ENCODE data around the gene SGCD. TPM values are rescaled to one million over a fixed set of nuclear protein-coding genes. Genes with fewer than 3 reads are reported as not detected.

The SGCD gene
- total RNA-seq, 1 experiment from 2014 or later, result not detected

DNA sequence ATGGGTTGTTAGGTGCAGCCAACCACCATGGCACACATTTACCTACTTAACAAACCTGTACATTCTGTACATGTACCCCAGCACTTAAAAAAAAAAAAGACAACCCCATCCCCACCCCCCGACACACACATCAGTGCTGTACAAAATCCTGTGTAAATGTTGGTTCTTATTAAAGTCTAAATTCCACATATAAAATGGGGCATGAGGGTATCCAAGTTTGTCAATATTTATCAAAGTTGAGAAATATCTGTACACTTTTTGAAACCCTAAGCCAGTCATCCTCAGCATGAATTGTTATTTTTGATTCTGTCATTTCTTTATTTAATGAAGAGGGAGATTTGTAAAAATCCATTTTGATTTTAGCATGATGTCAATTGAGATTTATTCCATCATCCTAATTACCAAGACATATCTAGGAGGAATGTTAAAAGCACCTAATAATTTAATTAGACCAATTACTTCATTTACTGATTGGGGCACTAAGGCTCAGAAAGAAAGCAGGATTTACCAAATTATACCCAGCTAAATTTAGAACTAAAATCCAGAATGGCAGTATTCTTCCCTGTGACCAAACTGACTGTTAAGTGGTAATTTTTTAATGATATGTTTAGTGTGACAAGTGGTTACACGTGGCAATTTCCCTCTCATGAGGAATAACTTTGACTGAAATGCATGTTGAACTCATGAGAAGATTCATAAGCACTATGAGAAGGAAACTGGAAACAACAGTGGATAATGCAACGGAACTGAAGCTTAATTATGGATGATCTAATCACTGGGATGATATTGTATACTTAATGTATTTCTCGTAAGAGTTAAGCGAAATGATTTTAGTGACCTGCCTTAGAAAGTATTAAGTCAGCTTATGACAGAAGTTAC lies 195.9 kb downstream of the SGCD start:
- TF ChIP-seq SIN3A (IDR thresholded peaks at IDR 0.05; ENCODE audit: borderline replicate concordance, insufficient read depth, low read depth, low read length) (no peak), TCF7L2 (IDR thresholded peaks at IDR 0.05; ENCODE audit: low read depth, low read length) (no peak), POLR2AphosphoS5 (IDR thresholded peaks at IDR 0.05; ENCODE audit: low read depth, low read length) (no peak)
- TF ChIP-seq, protein P1, sequence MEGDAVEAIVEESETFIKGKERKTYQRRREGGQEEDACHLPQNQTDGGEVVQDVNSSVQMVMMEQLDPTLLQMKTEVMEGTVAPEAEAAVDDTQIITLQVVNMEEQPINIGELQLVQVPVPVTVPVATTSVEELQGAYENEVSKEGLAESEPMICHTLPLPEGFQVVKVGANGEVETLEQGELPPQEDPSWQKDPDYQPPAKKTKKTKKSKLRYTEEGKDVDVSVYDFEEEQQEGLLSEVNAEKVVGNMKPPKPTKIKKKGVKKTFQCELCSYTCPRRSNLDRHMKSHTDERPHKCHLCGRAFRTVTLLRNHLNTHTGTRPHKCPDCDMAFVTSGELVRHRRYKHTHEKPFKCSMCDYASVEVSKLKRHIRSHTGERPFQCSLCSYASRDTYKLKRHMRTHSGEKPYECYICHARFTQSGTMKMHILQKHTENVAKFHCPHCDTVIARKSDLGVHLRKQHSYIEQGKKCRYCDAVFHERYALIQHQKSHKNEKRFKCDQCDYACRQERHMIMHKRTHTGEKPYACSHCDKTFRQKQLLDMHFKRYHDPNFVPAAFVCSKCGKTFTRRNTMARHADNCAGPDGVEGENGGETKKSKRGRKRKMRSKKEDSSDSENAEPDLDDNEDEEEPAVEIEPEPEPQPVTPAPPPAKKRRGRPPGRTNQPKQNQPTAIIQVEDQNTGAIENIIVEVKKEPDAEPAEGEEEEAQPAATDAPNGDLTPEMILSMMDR (IDR thresholded peaks at IDR 0.05), result no peak
- TF ChIP-seq, protein P2, sequence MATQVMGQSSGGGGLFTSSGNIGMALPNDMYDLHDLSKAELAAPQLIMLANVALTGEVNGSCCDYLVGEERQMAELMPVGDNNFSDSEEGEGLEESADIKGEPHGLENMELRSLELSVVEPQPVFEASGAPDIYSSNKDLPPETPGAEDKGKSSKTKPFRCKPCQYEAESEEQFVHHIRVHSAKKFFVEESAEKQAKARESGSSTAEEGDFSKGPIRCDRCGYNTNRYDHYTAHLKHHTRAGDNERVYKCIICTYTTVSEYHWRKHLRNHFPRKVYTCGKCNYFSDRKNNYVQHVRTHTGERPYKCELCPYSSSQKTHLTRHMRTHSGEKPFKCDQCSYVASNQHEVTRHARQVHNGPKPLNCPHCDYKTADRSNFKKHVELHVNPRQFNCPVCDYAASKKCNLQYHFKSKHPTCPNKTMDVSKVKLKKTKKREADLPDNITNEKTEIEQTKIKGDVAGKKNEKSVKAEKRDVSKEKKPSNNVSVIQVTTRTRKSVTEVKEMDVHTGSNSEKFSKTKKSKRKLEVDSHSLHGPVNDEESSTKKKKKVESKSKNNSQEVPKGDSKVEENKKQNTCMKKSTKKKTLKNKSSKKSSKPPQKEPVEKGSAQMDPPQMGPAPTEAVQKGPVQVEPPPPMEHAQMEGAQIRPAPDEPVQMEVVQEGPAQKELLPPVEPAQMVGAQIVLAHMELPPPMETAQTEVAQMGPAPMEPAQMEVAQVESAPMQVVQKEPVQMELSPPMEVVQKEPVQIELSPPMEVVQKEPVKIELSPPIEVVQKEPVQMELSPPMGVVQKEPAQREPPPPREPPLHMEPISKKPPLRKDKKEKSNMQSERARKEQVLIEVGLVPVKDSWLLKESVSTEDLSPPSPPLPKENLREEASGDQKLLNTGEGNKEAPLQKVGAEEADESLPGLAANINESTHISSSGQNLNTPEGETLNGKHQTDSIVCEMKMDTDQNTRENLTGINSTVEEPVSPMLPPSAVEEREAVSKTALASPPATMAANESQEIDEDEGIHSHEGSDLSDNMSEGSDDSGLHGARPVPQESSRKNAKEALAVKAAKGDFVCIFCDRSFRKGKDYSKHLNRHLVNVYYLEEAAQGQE (IDR thresholded peaks at IDR 0.05; ENCODE audit: insufficient read depth in 1 of 2, low read depth in 2 of 2, low read length in 1 of 2), result no peak
- CTCF ChIA-PET, result no interaction called here
- Histone ChIP-seq H3K4me1 (ENCODE audit: control insufficient read depth, insufficient read depth, low read length) (no peaks in the 10 kb centered on the region), H3K27me3 (ENCODE audit: control insufficient read depth, insufficient read depth, low read length) (no peaks in the 10 kb centered on the region), H3K36me3 (ENCODE audit: control insufficient read depth, insufficient read depth, low read length) (no peaks in the 10 kb centered on the region), H3K4me3 (ENCODE audit: low read depth in 2 of 2, low read length in 2 of 2) (no peak overlapping the region), H3K27ac (ENCODE audit: low read length) (no peak overlapping the region), H3K9me3 (ENCODE audit: control insufficient read depth, insufficient read depth, low read depth, low read length) (no peaks in the 10 kb centered on the region)
- DNase-seq (ENCODE audit: low read depth, low spot score), result no peak
- no TSS peak for BruUV-seq (replicated peaks)
- no peak for ATAC-seq
- intact Hi-C loops (cut with micrococcal nuclease; ENCODE audit: unreplicated experiment), result no loop called here
- POLR2A ChIA-PET, result no interaction called here
- in situ Hi-C loops (cut with HindIII; ENCODE audit: low pct_unique_long_range_greater_than_20kb, low sequenced_read_pairs), result no loop called here

DNA sequence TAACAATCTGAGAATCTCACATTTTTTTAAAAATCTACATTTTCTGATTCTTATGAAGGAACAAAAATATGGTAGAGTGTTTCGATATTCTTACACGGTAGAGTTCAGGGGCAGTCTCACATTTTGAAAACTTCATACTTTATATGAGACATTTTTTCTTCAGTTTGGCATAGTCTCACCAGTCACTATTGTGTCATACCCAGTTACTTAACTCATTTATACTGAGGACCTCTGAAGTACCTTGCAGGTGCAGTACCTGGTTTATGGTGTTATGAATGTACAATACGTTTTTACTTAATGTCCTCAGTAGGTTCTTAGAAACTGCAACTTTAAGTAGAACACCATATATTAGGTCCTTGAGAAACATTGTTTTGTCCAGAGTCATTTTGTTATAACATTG lies 196.6 kb downstream of the SGCD start:
- ATAC-seq, result no peak
- no TSS peak for BruUV-seq (replicated peaks)
- H3K4me1 ChIP-seq (ENCODE audit: control insufficient read depth, insufficient read depth, low read length), result no peaks in the 10 kb centered on the region
- H3K36me3 ChIP-seq (ENCODE audit: control insufficient read depth, insufficient read depth, low read length), result no peaks in the 10 kb centered on the region
- no peak overlapping the region for H3K27ac ChIP-seq (ENCODE audit: low read length)
- POLR2A ChIA-PET, result no interaction called here
- H3K9me3 ChIP-seq (ENCODE audit: control insufficient read depth, insufficient read depth, low read depth, low read length), result no peaks in the 10 kb centered on the region
- intact Hi-C loops (cut with micrococcal nuclease; ENCODE audit: unreplicated experiment) (no loop called here), in situ Hi-C loops (cut with HindIII; ENCODE audit: low pct_unique_long_range_greater_than_20kb, low sequenced_read_pairs) (no loop called here)
- no peak for DNase-seq (ENCODE audit: low read depth, low spot score)
- H3K4me3 ChIP-seq (ENCODE audit: low read depth in 2 of 2, low read length in 2 of 2), result no peak overlapping the region
- CTCF ChIA-PET, result no interaction called here
- H3K27me3 ChIP-seq (ENCODE audit: control insufficient read depth, insufficient read depth, low read length), result no peaks in the 10 kb centered on the region
- no peak for TF ChIP-seq SIN3A (IDR thresholded peaks at IDR 0.05; ENCODE audit: borderline replicate concordance, insufficient read depth, low read depth, low read length)

Data from Panc1 (cell line).